ENCODE results near the gene PPA2. TPM values are rescaled to one million over a fixed set of nuclear protein-coding genes. Genes with fewer than 3 reads are reported as not detected.
A peak's percentile ranks its signal among the peaks of the same experiment; 100 is the strongest.

PPA2 gene
- total and polyA plus RNA-seq, 10 of the 15 experiments (the other 5 are each of a cell fraction or from before 2014, with no cell fraction given), result 93.8 to 293 (median 146) TPM

DNA sequence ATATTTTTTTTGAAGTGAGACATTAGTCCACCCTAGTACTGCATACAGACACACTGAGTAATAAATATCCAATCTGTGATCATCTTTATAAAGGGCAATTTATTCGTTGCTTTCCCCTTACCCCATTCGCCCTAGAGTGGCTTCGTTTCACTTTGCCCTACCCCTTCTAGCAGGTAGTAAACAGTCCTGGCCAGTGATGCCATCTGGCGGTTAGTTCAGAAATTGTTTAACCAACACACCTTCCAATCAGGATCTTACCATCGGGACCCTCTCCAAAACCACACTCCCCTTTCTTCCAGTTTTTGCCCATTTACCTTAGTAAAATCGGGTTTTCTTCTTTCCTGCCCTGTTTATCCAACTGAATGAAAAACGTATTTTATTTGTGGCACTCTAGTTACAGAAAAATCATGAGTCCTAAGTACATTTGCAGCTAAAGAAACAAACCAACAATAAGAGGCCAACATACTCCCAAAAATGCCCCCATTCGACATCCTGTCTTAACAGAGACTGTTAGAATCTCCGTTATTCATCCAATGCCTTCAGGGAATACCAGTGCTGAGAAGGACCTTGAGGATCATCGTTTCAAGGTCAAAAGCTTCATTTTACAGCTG lies 2.2 kb downstream of the PPA2 start (continued):
- TF ChIP-seq, protein P1, sequence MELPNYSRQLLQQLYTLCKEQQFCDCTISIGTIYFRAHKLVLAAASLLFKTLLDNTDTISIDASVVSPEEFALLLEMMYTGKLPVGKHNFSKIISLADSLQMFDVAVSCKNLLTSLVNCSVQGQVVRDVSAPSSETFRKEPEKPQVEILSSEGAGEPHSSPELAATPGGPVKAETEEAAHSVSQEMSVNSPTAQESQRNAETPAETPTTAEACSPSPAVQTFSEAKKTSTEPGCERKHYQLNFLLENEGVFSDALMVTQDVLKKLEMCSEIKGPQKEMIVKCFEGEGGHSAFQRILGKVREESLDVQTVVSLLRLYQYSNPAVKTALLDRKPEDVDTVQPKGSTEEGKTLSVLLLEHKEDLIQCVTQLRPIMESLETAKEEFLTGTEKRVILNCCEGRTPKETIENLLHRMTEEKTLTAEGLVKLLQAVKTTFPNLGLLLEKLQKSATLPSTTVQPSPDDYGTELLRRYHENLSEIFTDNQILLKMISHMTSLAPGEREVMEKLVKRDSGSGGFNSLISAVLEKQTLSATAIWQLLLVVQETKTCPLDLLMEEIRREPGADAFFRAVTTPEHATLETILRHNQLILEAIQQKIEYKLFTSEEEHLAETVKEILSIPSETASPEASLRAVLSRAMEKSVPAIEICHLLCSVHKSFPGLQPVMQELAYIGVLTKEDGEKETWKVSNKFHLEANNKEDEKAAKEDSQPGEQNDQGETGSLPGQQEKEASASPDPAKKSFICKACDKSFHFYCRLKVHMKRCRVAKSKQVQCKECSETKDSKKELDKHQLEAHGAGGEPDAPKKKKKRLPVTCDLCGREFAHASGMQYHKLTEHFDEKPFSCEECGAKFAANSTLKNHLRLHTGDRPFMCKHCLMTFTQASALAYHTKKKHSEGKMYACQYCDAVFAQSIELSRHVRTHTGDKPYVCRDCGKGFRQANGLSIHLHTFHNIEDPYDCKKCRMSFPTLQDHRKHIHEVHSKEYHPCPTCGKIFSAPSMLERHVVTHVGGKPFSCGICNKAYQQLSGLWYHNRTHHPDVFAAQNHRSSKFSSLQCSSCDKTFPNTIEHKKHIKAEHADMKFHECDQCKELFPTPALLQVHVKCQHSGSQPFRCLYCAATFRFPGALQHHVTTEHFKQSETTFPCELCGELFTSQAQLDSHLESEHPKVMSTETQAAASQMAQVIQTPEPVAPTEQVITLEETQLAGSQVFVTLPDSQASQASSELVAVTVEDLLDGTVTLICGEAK (IDR thresholded peaks at IDR 0.05; ENCODE audit: borderline replicate concordance), result no peak
- TF ChIP-seq RB1 (IDR thresholded peaks at IDR 0.05; ENCODE audit: borderline replicate concordance) (no peak), TARDBP (IDR thresholded peaks at IDR 0.05; ENCODE audit: borderline replicate concordance) (no peak), JUNB (IDR thresholded peaks at IDR 0.05) (no peak), YBX1 (IDR thresholded peaks at IDR 0.05) (no peak), RBBP5 (conservative IDR thresholded peaks at IDR 0.05) (no peak), BRCA1 (IDR thresholded peaks at IDR 0.05; ENCODE audit: low read depth, low read length) (no peak), NBN (IDR thresholded peaks at IDR 0.05) (peak; percentile 40; the same call in 1 of the 2 replicates), HCFC1 (IDR thresholded peaks at IDR 0.05; ENCODE audit: low read length) (no peak), RFX5 (IDR thresholded peaks at IDR 0.05; ENCODE audit: low read depth, low read length) (no peak)
- TF ChIP-seq, protein P2, sequence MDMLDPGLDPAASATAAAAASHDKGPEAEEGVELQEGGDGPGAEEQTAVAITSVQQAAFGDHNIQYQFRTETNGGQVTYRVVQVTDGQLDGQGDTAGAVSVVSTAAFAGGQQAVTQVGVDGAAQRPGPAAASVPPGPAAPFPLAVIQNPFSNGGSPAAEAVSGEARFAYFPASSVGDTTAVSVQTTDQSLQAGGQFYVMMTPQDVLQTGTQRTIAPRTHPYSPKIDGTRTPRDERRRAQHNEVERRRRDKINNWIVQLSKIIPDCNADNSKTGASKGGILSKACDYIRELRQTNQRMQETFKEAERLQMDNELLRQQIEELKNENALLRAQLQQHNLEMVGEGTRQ (IDR thresholded peaks at IDR 0.05; ENCODE audit: borderline replicate concordance, low read depth, low read length), result no peak
- TF ChIP-seq, protein P3, sequence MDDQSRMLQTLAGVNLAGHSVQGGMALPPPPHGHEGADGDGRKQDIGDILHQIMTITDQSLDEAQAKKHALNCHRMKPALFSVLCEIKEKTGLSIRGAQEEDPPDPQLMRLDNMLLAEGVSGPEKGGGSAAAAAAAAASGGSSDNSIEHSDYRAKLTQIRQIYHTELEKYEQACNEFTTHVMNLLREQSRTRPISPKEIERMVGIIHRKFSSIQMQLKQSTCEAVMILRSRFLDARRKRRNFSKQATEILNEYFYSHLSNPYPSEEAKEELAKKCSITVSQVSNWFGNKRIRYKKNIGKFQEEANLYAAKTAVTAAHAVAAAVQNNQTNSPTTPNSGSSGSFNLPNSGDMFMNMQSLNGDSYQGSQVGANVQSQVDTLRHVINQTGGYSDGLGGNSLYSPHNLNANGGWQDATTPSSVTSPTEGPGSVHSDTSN (IDR thresholded peaks at IDR 0.05; ENCODE audit: insufficient replicate concordance, low read depth, low read length), result no peak
- TF ChIP-seq, protein P4, sequence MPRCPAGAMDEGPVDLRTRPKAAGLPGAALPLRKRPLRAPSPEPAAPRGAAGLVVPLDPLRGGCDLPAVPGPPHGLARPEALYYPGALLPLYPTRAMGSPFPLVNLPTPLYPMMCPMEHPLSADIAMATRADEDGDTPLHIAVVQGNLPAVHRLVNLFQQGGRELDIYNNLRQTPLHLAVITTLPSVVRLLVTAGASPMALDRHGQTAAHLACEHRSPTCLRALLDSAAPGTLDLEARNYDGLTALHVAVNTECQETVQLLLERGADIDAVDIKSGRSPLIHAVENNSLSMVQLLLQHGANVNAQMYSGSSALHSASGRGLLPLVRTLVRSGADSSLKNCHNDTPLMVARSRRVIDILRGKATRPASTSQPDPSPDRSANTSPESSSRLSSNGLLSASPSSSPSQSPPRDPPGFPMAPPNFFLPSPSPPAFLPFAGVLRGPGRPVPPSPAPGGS (IDR thresholded peaks at IDR 0.05; ENCODE audit: borderline replicate concordance, insufficient read depth, low read depth, low read length, poor library complexity, severe bottlenecking), result no peak
- TF ChIP-seq, protein P5, sequence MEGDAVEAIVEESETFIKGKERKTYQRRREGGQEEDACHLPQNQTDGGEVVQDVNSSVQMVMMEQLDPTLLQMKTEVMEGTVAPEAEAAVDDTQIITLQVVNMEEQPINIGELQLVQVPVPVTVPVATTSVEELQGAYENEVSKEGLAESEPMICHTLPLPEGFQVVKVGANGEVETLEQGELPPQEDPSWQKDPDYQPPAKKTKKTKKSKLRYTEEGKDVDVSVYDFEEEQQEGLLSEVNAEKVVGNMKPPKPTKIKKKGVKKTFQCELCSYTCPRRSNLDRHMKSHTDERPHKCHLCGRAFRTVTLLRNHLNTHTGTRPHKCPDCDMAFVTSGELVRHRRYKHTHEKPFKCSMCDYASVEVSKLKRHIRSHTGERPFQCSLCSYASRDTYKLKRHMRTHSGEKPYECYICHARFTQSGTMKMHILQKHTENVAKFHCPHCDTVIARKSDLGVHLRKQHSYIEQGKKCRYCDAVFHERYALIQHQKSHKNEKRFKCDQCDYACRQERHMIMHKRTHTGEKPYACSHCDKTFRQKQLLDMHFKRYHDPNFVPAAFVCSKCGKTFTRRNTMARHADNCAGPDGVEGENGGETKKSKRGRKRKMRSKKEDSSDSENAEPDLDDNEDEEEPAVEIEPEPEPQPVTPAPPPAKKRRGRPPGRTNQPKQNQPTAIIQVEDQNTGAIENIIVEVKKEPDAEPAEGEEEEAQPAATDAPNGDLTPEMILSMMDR (IDR thresholded peaks at IDR 0.05 in 2 of 3, conservative IDR thresholded peaks at IDR 0.05 in 1 of 3; ENCODE audit: control insufficient read depth in 2 of 3, extremely low read depth in 1 of 3, insufficient read depth in 1 of 3, low read depth in 3 of 3, low read length in 3 of 3), result peak; percentile 71 to 83 (median 74)
- TF ChIP-seq, protein P6, sequence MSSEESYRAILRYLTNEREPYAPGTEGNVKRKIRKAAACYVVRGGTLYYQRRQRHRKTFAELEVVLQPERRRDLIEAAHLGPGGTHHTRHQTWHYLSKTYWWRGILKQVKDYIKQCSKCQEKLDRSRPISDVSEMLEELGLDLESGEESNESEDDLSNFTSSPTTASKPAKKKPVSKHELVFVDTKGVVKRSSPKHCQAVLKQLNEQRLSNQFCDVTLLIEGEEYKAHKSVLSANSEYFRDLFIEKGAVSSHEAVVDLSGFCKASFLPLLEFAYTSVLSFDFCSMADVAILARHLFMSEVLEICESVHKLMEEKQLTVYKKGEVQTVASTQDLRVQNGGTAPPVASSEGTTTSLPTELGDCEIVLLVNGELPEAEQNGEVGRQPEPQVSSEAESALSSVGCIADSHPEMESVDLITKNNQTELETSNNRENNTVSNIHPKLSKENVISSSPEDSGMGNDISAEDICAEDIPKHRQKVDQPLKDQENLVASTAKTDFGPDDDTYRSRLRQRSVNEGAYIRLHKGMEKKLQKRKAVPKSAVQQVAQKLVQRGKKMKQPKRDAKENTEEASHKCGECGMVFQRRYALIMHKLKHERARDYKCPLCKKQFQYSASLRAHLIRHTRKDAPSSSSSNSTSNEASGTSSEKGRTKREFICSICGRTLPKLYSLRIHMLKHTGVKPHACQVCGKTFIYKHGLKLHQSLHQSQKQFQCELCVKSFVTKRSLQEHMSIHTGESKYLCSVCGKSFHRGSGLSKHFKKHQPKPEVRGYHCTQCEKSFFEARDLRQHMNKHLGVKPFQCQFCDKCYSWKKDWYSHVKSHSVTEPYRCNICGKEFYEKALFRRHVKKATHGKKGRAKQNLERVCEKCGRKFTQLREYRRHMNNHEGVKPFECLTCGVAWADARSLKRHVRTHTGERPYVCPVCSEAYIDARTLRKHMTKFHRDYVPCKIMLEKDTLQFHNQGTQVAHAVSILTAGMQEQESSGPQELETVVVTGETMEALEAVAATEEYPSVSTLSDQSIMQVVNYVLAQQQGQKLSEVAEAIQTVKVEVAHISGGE (CRISPR knock-in tag; IDR thresholded peaks at IDR 0.05), result no peak

All from GM12878 (cell line).